Epithelial cell of proximal tubule (primary cell): ENCODE results near the gene ARHGAP31. TPM values are rescaled to one million over a fixed set of nuclear protein-coding genes. Genes with fewer than 3 reads are reported as not detected.

Experiments
- DNase-seq: peaks from one replicate; pipeline ENCODE4 v3.0.0-alpha.2; 2011; ENCODE audit warnings: low read depth
- H3K4me3 ChIP-seq: 2 replicates; pipeline ENCODE4 v1.5.1; 2011; ENCODE audit warnings: low read depth, mild to moderate bottlenecking, low read length
- total RNA-seq: library from RNA; depleted of rRNA; stranded (reverse); fragments of >200 nt; gene quantifications from 2 replicates; pipeline ENCODE4 v1.2.3, GENCODE V29; 2015
- TF ChIP-seq, protein P1 (sequence below): conservative IDR thresholded peaks from 2 replicates; pipeline ENCODE4 v1.5.1; 2012; ENCODE audit warnings: low read depth, mild to moderate bottlenecking, low read length

The ARHGAP31 gene
- total RNA-seq, 1 donor from 2014 or later: 5.1 TPM

DNA sequence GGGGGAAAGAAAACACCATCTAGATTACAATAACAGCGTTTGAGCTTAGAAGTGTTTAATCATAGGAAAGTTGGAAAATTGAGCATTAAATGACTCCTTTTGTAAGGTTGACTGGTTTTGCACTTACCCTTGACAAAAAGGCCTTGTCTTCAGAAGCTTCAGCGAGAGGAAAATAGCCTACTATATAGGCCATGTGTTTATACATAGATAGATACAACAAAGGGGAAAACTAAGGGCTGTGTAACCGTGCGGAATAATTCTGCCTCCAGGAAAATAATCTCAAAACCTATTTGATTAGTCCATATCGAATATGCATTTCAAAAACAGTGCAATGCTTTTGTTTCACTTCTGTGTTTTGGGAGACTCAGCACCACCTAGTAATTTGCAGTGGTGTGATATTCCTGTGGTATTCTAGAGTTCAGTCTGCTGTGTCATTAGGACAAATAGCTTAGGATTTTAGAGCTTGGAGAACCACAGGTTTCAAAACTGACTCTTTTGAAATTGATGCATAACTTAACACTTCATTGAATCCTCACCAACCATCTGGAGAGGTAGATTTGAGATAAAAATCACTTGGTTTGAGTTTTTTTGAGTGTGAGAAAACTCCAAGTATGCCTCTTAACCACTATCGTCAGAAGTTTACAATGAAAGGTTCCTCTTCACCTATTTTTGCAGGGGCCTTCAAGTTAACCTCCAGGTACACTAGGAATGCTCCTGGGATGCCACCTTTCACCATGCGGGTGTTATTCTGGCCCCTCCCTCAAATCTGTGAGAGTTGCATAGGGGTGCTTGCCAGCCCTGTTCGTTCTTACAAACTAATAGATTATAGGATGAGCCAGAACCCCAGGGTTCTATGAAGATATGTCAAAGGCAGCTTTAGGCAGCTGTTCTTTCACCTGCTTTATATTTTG lies 1.9 kb downstream of the ARHGAP31 start:
- H3K4me3 ChIP-seq: peak overlapping the region; percentile 86
- TF ChIP-seq, protein P1, sequence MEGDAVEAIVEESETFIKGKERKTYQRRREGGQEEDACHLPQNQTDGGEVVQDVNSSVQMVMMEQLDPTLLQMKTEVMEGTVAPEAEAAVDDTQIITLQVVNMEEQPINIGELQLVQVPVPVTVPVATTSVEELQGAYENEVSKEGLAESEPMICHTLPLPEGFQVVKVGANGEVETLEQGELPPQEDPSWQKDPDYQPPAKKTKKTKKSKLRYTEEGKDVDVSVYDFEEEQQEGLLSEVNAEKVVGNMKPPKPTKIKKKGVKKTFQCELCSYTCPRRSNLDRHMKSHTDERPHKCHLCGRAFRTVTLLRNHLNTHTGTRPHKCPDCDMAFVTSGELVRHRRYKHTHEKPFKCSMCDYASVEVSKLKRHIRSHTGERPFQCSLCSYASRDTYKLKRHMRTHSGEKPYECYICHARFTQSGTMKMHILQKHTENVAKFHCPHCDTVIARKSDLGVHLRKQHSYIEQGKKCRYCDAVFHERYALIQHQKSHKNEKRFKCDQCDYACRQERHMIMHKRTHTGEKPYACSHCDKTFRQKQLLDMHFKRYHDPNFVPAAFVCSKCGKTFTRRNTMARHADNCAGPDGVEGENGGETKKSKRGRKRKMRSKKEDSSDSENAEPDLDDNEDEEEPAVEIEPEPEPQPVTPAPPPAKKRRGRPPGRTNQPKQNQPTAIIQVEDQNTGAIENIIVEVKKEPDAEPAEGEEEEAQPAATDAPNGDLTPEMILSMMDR: no peak
- no peak for DNase-seq

DNA sequence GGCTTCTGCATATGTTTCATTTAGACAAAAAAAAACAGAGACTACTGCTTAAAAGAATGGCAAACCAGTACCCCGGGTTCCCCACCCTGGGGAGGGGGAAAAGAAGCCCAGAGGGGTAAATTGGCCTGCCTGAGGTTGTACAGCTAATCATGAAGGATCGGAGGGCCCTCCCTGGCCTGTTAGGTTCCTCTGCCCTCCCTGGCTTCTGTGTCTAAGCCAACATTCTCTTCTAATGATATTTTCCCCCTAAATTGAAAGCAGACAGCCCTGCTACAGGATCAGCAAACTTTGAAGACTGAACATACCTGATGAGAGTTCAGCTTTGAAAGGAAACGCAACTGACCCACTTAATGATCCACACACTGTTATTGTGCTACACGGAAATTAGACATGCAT lies 2.5 kb downstream of the ARHGAP31 start:
- TF ChIP-seq, protein P1: no peak
- no peak for DNase-seq
- H3K4me3 ChIP-seq: peak overlapping the region; percentile 19

DNA sequence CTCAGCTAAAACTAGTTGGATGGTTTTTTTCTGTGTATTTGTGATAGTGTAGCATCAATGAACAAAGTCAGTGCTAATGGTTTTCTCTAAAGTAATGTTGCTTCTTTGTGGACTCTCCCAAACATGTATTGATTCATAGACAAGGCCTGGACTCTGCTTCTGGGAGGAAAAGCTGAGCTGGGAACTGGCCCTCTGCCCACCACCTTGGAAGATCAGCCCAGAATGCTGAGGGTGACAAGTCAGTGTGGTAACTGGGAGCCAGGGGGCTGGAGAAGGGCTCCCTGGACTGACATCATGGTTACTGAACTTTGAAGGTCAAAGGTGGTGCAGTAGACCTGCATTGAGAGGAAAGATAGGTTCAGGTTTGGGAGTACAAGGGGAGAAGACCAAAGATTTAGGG lies 3.0 kb downstream of the ARHGAP31 start:
- DNase-seq: no peak
- TF ChIP-seq, protein P1: no peak
- no peak overlapping the region for H3K4me3 ChIP-seq

DNA sequence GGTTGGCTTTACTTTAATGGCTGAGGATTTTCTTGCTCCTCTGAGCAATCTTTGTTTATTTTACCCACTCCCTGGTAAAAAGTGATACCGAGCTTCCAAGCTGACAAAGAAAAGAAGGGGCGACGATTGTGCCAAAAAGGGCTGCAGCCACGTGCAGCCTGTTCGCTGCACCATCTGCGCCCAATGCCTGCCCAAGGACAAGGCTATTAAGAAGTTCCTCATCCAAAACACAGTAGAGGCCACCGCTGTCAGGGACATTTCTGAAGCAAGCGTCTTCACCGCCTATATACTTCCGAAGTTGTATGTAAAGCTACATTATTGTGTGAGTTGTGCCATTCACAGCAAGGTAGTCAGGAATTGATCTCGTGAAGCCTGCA lies 4.4 kb downstream of the ARHGAP31 start:
- no peak overlapping the region for H3K4me3 ChIP-seq
- no peak for DNase-seq
- TF ChIP-seq, protein P1: no peak

DNA sequence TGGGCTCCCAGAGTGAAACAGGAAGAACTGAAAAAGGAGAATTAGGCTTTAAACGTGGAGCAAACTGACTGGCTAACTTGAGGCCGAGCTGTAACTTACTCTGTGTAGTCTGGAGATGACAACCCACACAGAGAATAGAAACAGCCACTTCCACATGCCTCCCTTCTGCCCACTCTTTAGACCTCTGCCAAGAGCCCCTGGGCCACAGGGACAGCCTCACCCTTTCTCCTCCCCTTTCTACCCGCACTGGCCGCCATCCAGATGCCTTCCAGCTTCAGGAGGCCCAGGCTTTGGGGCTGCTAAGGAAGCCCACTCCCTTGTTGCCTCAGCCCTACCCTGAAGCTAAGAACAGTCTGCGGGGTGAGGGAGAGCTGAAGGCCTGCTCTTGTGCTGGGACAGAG lies 6.8 kb downstream of the ARHGAP31 start:
- H3K4me3 ChIP-seq: no peak overlapping the region
- DNase-seq: no peak
- TF ChIP-seq, protein P1: no peak

DNA sequence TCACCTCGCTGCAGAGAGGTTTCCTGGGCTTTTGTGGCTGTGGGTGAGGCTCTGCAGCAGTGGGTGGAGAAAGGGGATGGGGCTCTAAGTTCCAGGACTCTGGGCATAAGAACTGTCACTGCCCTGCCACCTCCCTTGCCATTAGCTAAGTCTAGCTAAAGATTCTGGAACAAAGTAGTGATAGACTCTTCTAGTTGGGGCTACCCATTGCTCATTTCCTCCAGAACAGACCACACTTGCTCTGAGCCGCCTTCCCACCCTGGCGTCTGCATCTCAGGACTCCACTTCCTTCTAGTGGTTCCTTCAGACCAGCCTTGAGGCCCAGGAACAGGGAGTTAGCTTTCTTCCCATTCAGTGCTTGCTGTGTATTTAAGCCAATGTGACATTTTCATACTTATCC lies 7.5 kb downstream of the ARHGAP31 start:
- TF ChIP-seq, protein P1: no peak
- DNase-seq: no peak
- no peak overlapping the region for H3K4me3 ChIP-seq
